HG02588 (cell line): Measurements from ENCODE around the gene KCNIP4.

Source experiments
- ATAC-seq: cut with Tn5 transposase; IDR thresholded peaks from one replicate; pipeline ENCODE4 v1.9.1; 2021; ENCODE audit warnings: mild to moderate bottlenecking, moderate library complexity; ENCODE audit not compliant: unreplicated experiment

KCNIP4 gene

GRCh38 chr4:21476757-21477156, 471.8 kb downstream of the KCNIP4 start:
- ATAC-seq: no peak

- no peak for ATAC-seq
These were observed 474.4 kb downstream of the KCNIP4 start for GRCh38 chr4:21474195-21474594.

- no peak for ATAC-seq
These were observed 478.0 kb downstream of the KCNIP4 start for GRCh38 chr4:21470535-21470934.

GRCh38 chr4:21469438-21470300, 478.9 kb downstream of the KCNIP4 start:
- ATAC-seq: no peak

- ATAC-seq: no peak
These were observed 481.0 kb downstream of the KCNIP4 start for GRCh38 chr4:21467551-21467950.

- no peak for ATAC-seq
These were observed 491.3 kb downstream of the KCNIP4 start for GRCh38 chr4:21457086-21457840.

- no peak for ATAC-seq
These were observed 493.7 kb downstream of the KCNIP4 start for GRCh38 chr4:21454831-21455230.

- ATAC-seq: no peak
These were observed 494.4 kb downstream of the KCNIP4 start for GRCh38 chr4:21454201-21454600.

GRCh38 chr4:21452931-21453330, 495.6 kb downstream of the KCNIP4 start:
- ATAC-seq: no peak

GRCh38 chr4:21451032-21451431, 497.5 kb downstream of the KCNIP4 start:
- no peak for ATAC-seq

- ATAC-seq: no peak
These were observed 498.2 kb downstream of the KCNIP4 start for GRCh38 chr4:21450331-21450730.

GRCh38 chr4:21447301-21448054, 501.1 kb downstream of the KCNIP4 start:
- ATAC-seq: no peak

- no peak for ATAC-seq
These were observed 528.4 kb downstream of the KCNIP4 start for GRCh38 chr4:21420166-21420565.

GRCh38 chr4:21415728-21416127, 532.8 kb downstream of the KCNIP4 start:
- no peak for ATAC-seq

GRCh38 chr4:21413807-21414370, 534.7 kb downstream of the KCNIP4 start:
- no peak for ATAC-seq

GRCh38 chr4:21411086-21411485, 537.5 kb downstream of the KCNIP4 start:
- no peak for ATAC-seq

GRCh38 chr4:21410372-21410771, 538.2 kb downstream of the KCNIP4 start:
- no peak for ATAC-seq

GRCh38 chr4:21387683-21388082, 560.9 kb downstream of the KCNIP4 start:
- no peak for ATAC-seq

- no peak for ATAC-seq
These were observed 562.3 kb downstream of the KCNIP4 start for GRCh38 chr4:21386166-21386780.

- no peak for ATAC-seq
These were observed 562.9 kb downstream of the KCNIP4 start for GRCh38 chr4:21385706-21386105.

- no peak for ATAC-seq
These were observed 564.0 kb downstream of the KCNIP4 start for GRCh38 chr4:21384609-21385008.
